Smooth muscle cell of bladder (primary cell): ENCODE data around the gene OR8G5. TPM values are rescaled to one million over a fixed set of nuclear protein-coding genes. Genes with fewer than 3 reads are reported as not detected.

Experiments
- total RNA-seq: library from RNA; depleted of rRNA; stranded (reverse); fragments of >200 nt; gene quantifications from 2 replicates; pipeline ENCODE4 v1.2.3, GENCODE V29; 2014

The OR8G5 gene, protein sequence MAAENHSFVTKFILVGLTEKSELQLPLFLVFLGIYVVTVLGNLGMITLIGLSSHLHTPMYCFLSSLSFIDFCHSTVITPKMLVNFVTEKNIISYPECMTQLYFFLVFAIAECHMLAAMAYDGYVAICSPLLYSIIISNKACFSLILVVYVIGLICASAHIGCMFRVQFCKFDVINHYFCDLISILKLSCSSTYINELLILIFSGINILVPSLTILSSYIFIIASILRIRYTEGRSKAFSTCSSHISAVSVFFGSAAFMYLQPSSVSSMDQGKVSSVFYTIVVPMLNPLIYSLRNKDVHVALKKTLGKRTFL
- total RNA-seq = not detected in 2 replicates

DNA sequence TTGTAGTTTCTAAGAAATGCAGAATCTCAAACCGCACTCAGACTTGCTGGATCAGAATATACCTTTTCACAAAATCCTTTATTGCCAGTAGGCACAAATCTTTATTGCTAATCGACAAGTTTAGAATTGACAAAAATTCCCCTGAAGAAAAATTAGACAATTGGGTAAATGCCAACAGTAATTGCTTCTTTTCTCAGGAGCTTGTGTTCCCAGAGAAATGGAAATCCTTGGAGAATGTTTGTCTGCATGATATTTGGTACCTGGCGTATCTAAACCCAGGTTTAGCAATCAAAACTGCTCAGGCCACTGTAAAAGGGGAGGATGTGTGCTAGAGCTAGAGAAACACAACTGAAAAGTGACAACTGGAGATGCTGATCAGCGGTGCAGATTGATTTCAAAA is at the start of gene OR8G5:
TSS of gene OR8G5 (plus strand) at position 301 of the 400 bp plus-strand sequence. CDS start 8,556 bp downstream, outside the sequence.

DNA sequence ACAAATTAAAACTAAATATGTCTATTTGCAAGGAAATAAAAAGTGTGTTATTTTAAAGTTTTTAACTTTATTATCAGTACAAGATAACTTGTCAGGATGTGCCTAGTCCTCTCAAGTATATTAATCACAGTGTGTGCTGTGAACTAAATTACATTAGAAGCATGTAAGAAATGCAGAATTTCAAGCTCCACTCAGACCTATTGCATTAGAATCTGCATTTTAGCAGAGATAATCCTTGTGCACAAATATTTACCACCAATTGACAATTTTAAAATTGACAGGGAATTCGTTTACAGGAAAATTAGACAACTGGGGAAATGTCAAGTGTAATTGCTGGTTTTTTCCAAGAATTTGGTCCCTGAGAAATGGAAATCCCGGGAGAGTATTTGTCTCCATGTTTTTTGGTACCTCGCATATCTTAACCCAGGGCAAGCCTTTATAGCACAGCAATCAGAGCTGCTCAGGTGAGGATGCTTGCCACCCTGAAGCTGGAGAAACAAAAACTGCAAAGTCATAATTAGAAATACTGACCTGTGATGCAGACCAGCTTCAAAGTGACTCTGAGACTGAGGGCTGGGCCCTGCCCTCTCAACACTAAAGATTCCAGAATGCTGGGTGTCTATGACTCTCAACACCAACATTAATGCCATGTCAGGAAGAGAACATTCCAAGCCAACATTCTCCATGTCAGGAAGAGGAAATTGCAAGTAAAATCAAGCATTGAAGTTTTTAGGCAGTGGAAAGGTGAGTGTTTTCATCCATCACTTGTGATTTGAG is 15.4 kb upstream of the OR8G5 start, which contains the start of gene OR8G1:
TSS of gene OR8G1 (plus strand) at position 475 of the 777 bp plus-strand sequence. CDS start 8,581 bp downstream, outside the sequence.

DNA sequence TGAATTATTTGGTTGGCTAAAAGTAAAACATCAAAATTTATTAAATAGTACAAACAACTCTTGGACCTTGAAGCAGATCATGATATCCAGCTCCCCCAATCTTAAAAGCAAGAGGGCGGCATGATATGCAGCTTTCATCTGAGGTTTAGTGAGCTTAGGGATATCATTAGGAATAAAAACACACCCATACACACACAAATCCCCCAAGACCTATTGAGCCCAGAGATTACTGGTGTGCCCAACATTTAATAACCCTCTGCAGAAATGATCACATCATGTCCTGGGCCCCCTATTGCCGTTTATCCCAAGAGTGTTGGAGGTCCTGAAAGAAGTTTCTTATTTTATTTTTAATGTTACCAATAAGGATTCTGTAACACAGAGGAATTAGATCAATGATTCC is 57.7 kb downstream of the OR8G5 start, which contains the start of gene OR8D1:
TSS of gene OR8D1 (minus strand) at position 101 of the 400 bp plus-strand sequence. CDS start 3,183 bp downstream, outside the sequence.

Other genes with a start within 250 kb of the OR8G5 start
- not detected in 2 replicates for gene OR10G4, start 243.4 kb upstream of the OR8G5 start, total RNA-seq
- gene OR10G9, start 233.4 kb upstream of the OR8G5 start, total RNA-seq = not detected in 2 replicates
- not detected in 2 replicates for gene OR10G8, start 229.6 kb upstream of the OR8G5 start, total RNA-seq
- not detected in 2 replicates for gene OR10G7, start 215.1 kb upstream of the OR8G5 start, total RNA-seq
- gene VWA5A, start 140.9 kb upstream of the OR8G5 start, total RNA-seq = 7.6 and 12.7 TPM in 2 replicates
- gene OR10D3, start 73.0 kb upstream of the OR8G5 start, total RNA-seq = not detected in 2 replicates
- not detected in 2 replicates for gene OR8G1, start 15.3 kb upstream of the OR8G5 start, total RNA-seq
- gene OR8D1, start 57.6 kb downstream of the OR8G5 start, total RNA-seq = not detected in 2 replicates
- not detected in 2 replicates for gene OR8D2, start 63.8 kb downstream of the OR8G5 start, total RNA-seq
- not detected in 2 replicates for gene OR8B2, start 128.1 kb downstream of the OR8G5 start, total RNA-seq
- not detected in 2 replicates for gene OR8B3, start 142.6 kb downstream of the OR8G5 start, total RNA-seq
- gene OR8B4, start 168.5 kb downstream of the OR8G5 start, total RNA-seq = not detected in 2 replicates
- not detected in 2 replicates for gene OR8B8, start 189.3 kb downstream of the OR8G5 start, total RNA-seq